Type B pancreatic cell (in vitro differentiated cells): Measurements from ENCODE around the gene RAB18. TPM values are rescaled to one million over a fixed set of nuclear protein-coding genes. Genes with fewer than 3 reads are reported as not detected.
A peak's percentile ranks its signal among the peaks of the same experiment; 100 is the strongest.
"Not testable (repeated sequence)": the region's sequence is repeated elsewhere in the genome, so short reads cannot be mapped to it uniquely, and the experiment has no call there.

ENCODE experiments used
- DNase-seq: peaks from one replicate; pipeline ENCODE4 v3.0.0; 2021; ENCODE audit warnings: mixed read lengths; ENCODE audit not compliant: unreplicated experiment; ENCODE audit errors: extremely low spot score
- H3K27ac Mint-ChIP-seq: 2 replicates; pipeline ENCODE4 v1.8.0; 2021; ENCODE audit warnings: mild to moderate bottlenecking, mixed read lengths
- H3K27me3 Mint-ChIP-seq: 2 replicates; pipeline ENCODE4 v1.8.0; 2021; ENCODE audit warnings: mixed read lengths
- H3K36me3 Mint-ChIP-seq: 2 replicates; pipeline ENCODE4 v1.8.0; 2021; ENCODE audit warnings: mixed read lengths
- H3K4me1 Mint-ChIP-seq: one replicate; pipeline ENCODE4 v1.8.0; 2021; ENCODE audit warnings: mixed read lengths; ENCODE audit not compliant: unreplicated experiment
- H3K4me3 Mint-ChIP-seq: 2 replicates; pipeline ENCODE4 v1.8.0; 2021; ENCODE audit warnings: mild to moderate bottlenecking, mixed read lengths
- H3K9me3 Mint-ChIP-seq: 2 replicates; pipeline ENCODE4 v1.8.0; 2021; ENCODE audit warnings: mixed read lengths
- total RNA-seq: library from RNA; stranded (reverse); gene quantifications from 2 replicates; pipeline ENCODE4 v1.2.1, GENCODE V29; 2021; ENCODE audit warnings: low replicate concordance
- TF ChIP-seq, protein P1 (sequence below): fragments of 200-600 bp; sonication (generic); conservative IDR thresholded peaks from 2 replicates; pipeline ENCODE4 v1.5.0; 2021; ENCODE audit warnings: antibody characterized with exemption, mild to moderate bottlenecking

RAB18 gene
- total RNA-seq, 1 donor from 2014 or later, result 81.8 TPM

- DNase-seq, result no peak
- TF ChIP-seq, protein P1, sequence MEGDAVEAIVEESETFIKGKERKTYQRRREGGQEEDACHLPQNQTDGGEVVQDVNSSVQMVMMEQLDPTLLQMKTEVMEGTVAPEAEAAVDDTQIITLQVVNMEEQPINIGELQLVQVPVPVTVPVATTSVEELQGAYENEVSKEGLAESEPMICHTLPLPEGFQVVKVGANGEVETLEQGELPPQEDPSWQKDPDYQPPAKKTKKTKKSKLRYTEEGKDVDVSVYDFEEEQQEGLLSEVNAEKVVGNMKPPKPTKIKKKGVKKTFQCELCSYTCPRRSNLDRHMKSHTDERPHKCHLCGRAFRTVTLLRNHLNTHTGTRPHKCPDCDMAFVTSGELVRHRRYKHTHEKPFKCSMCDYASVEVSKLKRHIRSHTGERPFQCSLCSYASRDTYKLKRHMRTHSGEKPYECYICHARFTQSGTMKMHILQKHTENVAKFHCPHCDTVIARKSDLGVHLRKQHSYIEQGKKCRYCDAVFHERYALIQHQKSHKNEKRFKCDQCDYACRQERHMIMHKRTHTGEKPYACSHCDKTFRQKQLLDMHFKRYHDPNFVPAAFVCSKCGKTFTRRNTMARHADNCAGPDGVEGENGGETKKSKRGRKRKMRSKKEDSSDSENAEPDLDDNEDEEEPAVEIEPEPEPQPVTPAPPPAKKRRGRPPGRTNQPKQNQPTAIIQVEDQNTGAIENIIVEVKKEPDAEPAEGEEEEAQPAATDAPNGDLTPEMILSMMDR, result no peak
- Mint-ChIP-seq H3K4me1 (peaks cover 27% of the 10 kb centered on the region), H3K27ac (peak overlapping the region; percentile 99), H3K9me3 (no peaks in the 10 kb centered on the region), H3K36me3 (peaks cover 8% of the 10 kb centered on the region), H3K27me3 (peaks cover 20% of the 10 kb centered on the region), H3K4me3 (peak overlapping the region; percentile 100)
Observed at GRCh38 chr10:27504808-27505460, 830 bp downstream of the RAB18 start.

DNA sequence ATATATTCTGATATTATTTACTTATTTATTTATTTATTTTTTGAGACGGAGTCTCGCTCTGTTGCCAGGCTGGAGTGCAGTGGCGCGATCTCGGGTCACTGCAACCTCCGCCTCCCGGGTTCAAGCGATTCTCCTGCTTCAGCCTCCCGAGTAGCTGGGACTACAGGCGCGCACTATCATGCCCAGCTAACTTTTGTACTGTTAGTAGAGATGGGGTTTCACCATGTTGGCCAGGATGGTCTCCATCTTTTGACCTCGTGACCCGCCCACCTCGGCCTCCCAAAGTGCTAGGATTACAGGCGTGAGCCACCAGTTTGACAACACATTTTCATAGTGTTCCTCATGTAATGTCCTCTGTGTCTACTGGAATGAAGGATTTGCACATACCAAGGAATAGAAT lies 1.4 kb downstream of the RAB18 start:
- not testable (repeated sequence) for H3K9me3 Mint-ChIP-seq, DNase-seq
- Mint-ChIP-seq H3K4me1 (peaks cover 27% of the 10 kb centered on the region), H3K27ac (peak overlapping the region; percentile 60), H3K36me3 (peaks cover 14% of the 10 kb centered on the region), H3K4me3 (peak overlapping the region; percentile 78), H3K27me3 (peaks cover 15% of the 10 kb centered on the region)

- Mint-ChIP-seq H3K27ac (peak overlapping the region; percentile 60), H3K36me3 (peaks cover 16% of the 10 kb centered on the region), H3K4me1 (peaks cover 27% of the 10 kb centered on the region), H3K4me3 (peak overlapping the region; percentile 78), H3K27me3 (peaks cover 8% of the 10 kb centered on the region), H3K9me3 (no peaks in the 10 kb centered on the region)
- TF ChIP-seq, protein P1, result no peak
- DNase-seq, result no peak
Observed at GRCh38 chr10:27506280-27506679, 2.2 kb downstream of the RAB18 start.

- TF ChIP-seq, protein P1, result no peak
- H3K4me1 Mint-ChIP-seq, result peaks cover 5% of the 10 kb centered on the region
- no peak for DNase-seq
- H3K27me3 Mint-ChIP-seq, result no peaks in the 10 kb centered on the region
- H3K9me3 Mint-ChIP-seq, result no peaks in the 10 kb centered on the region
- no peak overlapping the region for H3K4me3 Mint-ChIP-seq
- no peak overlapping the region for H3K27ac Mint-ChIP-seq
- H3K36me3 Mint-ChIP-seq, result peaks cover 28% of the 10 kb centered on the region
Observed at GRCh38 chr10:27512548-27512947, 8.4 kb downstream of the RAB18 start.

DNA sequence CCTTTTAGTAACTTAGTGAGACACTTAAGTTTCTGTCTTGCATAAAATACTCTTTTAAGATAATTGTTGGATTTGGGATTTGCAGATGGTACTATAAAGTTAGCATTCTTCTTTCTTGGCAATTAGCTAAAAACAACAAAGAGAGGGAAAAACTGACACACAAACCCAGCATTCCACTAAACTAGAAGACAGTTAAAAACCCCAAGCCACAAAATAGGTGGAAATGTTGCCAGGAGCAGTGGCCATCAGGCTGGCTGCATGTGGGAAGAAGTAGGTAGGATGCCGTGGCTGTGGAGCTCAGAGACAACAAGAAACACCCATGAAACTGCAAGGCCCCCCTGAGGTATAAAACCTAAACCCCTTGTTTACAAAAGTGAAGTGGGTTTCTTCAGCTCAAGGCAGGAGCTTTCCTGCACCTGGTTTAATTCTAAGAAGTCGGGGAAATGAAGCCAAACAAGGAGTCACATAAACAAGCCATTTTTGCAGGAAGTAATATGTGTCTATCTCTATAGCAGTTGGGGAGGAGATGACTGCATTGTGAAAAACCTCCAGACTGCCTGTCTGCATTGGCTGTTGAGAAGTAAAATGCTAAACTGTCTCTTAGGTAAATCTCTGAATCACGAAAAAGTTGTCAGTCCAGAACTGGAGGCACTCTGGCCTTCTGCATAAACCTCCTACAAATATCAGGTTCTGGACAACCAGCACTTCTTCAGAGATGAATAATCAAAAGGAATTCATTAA lies 9.5 kb downstream of the RAB18 start:
- Mint-ChIP-seq H3K27me3 (no peaks in the 10 kb centered on the region), H3K27ac (peak overlapping the region; percentile 46), H3K4me1 (peaks cover 5% of the 10 kb centered on the region), H3K36me3 (peaks cover 31% of the 10 kb centered on the region), H3K4me3 (no peak overlapping the region), H3K9me3 (no peaks in the 10 kb centered on the region)
- DNase-seq, result no peak
- TF ChIP-seq, protein P1, result no peak

DNA sequence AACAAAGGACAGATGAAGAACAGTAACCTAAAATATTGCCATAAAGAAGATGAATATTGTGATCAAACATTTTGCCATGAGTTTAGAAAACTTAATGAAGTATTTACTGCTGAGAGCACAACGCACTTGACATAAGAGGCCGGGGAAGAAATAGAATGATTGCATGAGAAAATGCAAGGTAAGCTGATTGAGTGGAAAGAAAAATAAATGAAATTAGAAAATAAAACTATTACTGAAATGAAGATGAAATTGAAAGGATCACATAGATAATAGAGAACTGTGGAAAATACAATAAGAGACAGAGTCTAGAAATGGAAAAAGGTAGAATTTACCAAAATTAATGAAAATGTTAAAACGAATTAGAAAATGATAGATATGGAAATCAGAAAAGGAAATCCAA lies 10.1 kb downstream of the RAB18 start:
- Mint-ChIP-seq H3K27ac (peak overlapping the region; percentile 46), H3K4me1 (peaks cover under 1% of the 10 kb centered on the region), H3K36me3 (peaks cover 31% of the 10 kb centered on the region), H3K27me3 (no peaks in the 10 kb centered on the region), H3K9me3 (no peaks in the 10 kb centered on the region), H3K4me3 (no peak overlapping the region)
- TF ChIP-seq, protein P1, result no peak
- no peak for DNase-seq
